Measurements from ENCODE around the gene FCRL5.
"Not testable (repeated sequence)": the region's sequence is repeated elsewhere in the genome, so short reads cannot be mapped to it uniquely, and the experiment has no call there.

FCRL5 gene

DNA sequence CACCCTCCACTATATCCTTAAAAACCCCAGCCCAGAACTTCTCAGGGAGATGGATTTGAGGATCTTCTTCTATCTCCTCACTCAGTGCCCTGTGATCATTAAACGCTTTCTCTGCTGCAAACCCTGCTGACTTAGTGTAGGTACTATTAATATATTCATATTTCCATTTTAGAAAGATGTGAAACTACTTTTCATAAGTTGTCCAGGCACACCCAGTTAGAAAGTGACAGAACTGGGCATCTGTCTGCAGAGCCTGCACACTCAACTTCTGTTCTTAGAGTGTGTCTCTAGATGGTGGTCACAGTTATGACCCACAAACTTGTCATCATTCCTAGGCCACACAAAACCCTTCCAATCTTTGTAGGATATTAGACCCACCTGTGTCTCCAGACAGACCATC, 55.0 kb downstream of the FCRL5 start:
- TF ChIP-seq TAF1 (IDR thresholded peaks at IDR 0.05; ENCODE audit: borderline replicate concordance, low read depth, low read length) = no peak
- TF ChIP-seq POLR2AphosphoS5 (IDR thresholded peaks at IDR 0.05; ENCODE audit: low read depth, low read length) = no peak
- no peak for TF ChIP-seq POLR2A (IDR thresholded peaks at IDR 0.05; ENCODE audit: low read depth, low read length)
- DNase-seq (ENCODE audit: insufficient read length) (no peak), FAIRE-seq (peak; percentile 38)

- TF ChIP-seq POLR2A (IDR thresholded peaks at IDR 0.05; ENCODE audit: low read depth, low read length) = no peak
- no peak for TF ChIP-seq POLR2AphosphoS5 (IDR thresholded peaks at IDR 0.05; ENCODE audit: low read depth, low read length)
- TF ChIP-seq TAF1 (IDR thresholded peaks at IDR 0.05; ENCODE audit: borderline replicate concordance, low read depth, low read length) = no peak
- DNase-seq (ENCODE audit: insufficient read length) (no peak), FAIRE-seq (peak; percentile 94)
These were observed 56.2 kb downstream of the FCRL5 start for GRCh38 chr1:157496121-157496526.

- DNase-seq (ENCODE audit: insufficient read length) (no peak), FAIRE-seq (no peak)
- TF ChIP-seq TAF1 (IDR thresholded peaks at IDR 0.05; ENCODE audit: borderline replicate concordance, low read depth, low read length) = no peak
These were observed 57.0 kb downstream of the FCRL5 start for GRCh38 chr1:157495285-157495684.

DNA sequence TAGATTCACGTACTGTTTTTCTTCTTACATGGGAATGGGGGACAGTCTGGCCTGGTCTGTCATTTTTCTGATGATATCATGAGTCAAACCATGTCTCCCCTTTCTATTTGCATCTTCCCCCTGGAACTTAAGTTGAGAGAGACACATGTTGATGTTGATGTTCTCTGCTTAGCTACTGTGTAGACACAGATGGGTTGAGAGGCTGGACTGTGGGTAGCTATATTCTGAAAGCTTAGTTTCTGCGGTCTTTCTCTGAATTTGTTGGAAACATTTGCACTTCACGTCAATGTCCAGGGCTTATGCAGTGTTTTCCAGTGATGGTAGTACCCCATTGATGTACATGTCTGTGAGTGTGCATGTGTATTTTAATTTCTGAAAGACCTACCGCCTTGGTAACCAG, 58.2 kb downstream of the FCRL5 start:
- DNase-seq (ENCODE audit: insufficient read length) (no peak), FAIRE-seq (no peak)
- TF ChIP-seq POLR2A (IDR thresholded peaks at IDR 0.05; ENCODE audit: low read depth, low read length) (no peak), TAF1 (IDR thresholded peaks at IDR 0.05; ENCODE audit: borderline replicate concordance, low read depth, low read length) (no peak), POLR2AphosphoS5 (IDR thresholded peaks at IDR 0.05; ENCODE audit: low read depth, low read length) (no peak)

GRCh38 chr1:157490467-157491165, 61.7 kb downstream of the FCRL5 start:
- FAIRE-seq (peak; percentile 66), DNase-seq (ENCODE audit: insufficient read length) (no peak)

GRCh38 chr1:157488156-157488555, 64.2 kb downstream of the FCRL5 start:
- DNase-seq (ENCODE audit: insufficient read length) = no peak
- FAIRE-seq = no peak
- no peak for TF ChIP-seq TAF1 (IDR thresholded peaks at IDR 0.05; ENCODE audit: borderline replicate concordance, low read depth, low read length)
- no peak for TF ChIP-seq POLR2A (IDR thresholded peaks at IDR 0.05; ENCODE audit: low read depth, low read length)
- no peak for TF ChIP-seq POLR2AphosphoS5 (IDR thresholded peaks at IDR 0.05; ENCODE audit: low read depth, low read length)

More at GRCh38 chr1:157490467-157491165, 61.7 kb downstream of the FCRL5 start:
- TF ChIP-seq POLR2A (IDR thresholded peaks at IDR 0.05; ENCODE audit: low read depth, low read length) (no peak), POLR2AphosphoS5 (IDR thresholded peaks at IDR 0.05; ENCODE audit: low read depth, low read length) (no peak), TAF1 (IDR thresholded peaks at IDR 0.05; ENCODE audit: borderline replicate concordance, low read depth, low read length) (no peak)

- DNase-seq (ENCODE audit: insufficient read length) (no peak), FAIRE-seq (no peak)
- TF ChIP-seq TAF1 (IDR thresholded peaks at IDR 0.05; ENCODE audit: borderline replicate concordance, low read depth, low read length) = no peak
- no peak for TF ChIP-seq POLR2AphosphoS5 (IDR thresholded peaks at IDR 0.05; ENCODE audit: low read depth, low read length)
- TF ChIP-seq POLR2A (IDR thresholded peaks at IDR 0.05; ENCODE audit: low read depth, low read length) = no peak
These were observed 64.8 kb downstream of the FCRL5 start for GRCh38 chr1:157487504-157487903.

DNA sequence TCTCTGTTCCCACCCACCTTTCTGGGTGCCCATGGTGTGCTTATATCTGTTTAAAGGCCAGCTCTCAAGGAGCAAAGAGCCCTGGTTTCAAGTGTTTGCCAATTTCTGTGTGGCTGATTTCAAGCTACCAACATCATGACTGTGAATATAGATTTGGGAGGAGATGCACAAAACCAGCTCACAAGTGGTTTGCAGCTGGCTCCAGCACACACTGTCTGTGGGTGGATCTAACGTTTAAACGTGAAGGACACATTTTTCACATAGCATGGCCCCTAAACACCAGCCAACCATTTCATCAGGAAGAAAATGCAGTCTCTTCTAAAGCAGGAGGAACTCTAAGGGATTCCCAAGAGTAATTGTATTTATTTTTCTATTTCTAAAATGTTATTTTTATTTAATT, 65.2 kb downstream of the FCRL5 start:
- TF ChIP-seq TAF1 (IDR thresholded peaks at IDR 0.05; ENCODE audit: borderline replicate concordance, low read depth, low read length) (no peak), POLR2A (IDR thresholded peaks at IDR 0.05; ENCODE audit: low read depth, low read length) (no peak), POLR2AphosphoS5 (IDR thresholded peaks at IDR 0.05; ENCODE audit: low read depth, low read length) (no peak)
- DNase-seq (ENCODE audit: insufficient read length) (no peak), FAIRE-seq (no peak)

- DNase-seq (ENCODE audit: insufficient read length); FAIRE-seq: not testable (repeated sequence)
These were observed 65.9 kb downstream of the FCRL5 start for GRCh38 chr1:157486400-157486799.

- TF ChIP-seq POLR2AphosphoS5 (IDR thresholded peaks at IDR 0.05; ENCODE audit: low read depth, low read length) (no peak), POLR2A (IDR thresholded peaks at IDR 0.05; ENCODE audit: low read depth, low read length) (no peak), TAF1 (IDR thresholded peaks at IDR 0.05; ENCODE audit: borderline replicate concordance, low read depth, low read length) (no peak)
- DNase-seq (ENCODE audit: insufficient read length) (no peak), FAIRE-seq (no peak)
These were observed 66.5 kb downstream of the FCRL5 start for GRCh38 chr1:157485793-157486192.

GRCh38 chr1:157484573-157484972, 67.7 kb downstream of the FCRL5 start:
- FAIRE-seq (no peak), DNase-seq (ENCODE audit: insufficient read length) (no peak)
- TF ChIP-seq POLR2A (IDR thresholded peaks at IDR 0.05; ENCODE audit: low read depth, low read length) (no peak), POLR2AphosphoS5 (IDR thresholded peaks at IDR 0.05; ENCODE audit: low read depth, low read length) (no peak), TAF1 (IDR thresholded peaks at IDR 0.05; ENCODE audit: borderline replicate concordance, low read depth, low read length) (no peak)

GRCh38 chr1:157483635-157484034, 68.7 kb downstream of the FCRL5 start:
- TF ChIP-seq POLR2A (IDR thresholded peaks at IDR 0.05; ENCODE audit: low read depth, low read length) (no peak), TAF1 (IDR thresholded peaks at IDR 0.05; ENCODE audit: borderline replicate concordance, low read depth, low read length) (no peak), POLR2AphosphoS5 (IDR thresholded peaks at IDR 0.05; ENCODE audit: low read depth, low read length) (no peak)
- FAIRE-seq (no peak), DNase-seq (ENCODE audit: insufficient read length) (no peak)

GRCh38 chr1:157482717-157483116, 69.6 kb downstream of the FCRL5 start:
- FAIRE-seq (no peak), DNase-seq (ENCODE audit: insufficient read length) (no peak)
- TF ChIP-seq POLR2AphosphoS5 (IDR thresholded peaks at IDR 0.05; ENCODE audit: low read depth, low read length) (no peak), POLR2A (IDR thresholded peaks at IDR 0.05; ENCODE audit: low read depth, low read length) (no peak), TAF1 (IDR thresholded peaks at IDR 0.05; ENCODE audit: borderline replicate concordance, low read depth, low read length) (no peak)

All from GM12892 (cell line).